UCSD-AML1 (cell line): ENCODE data around the gene SYNPO2L.
A peak's percentile ranks its signal among the peaks of the same experiment; 100 is the strongest.

Experiments used
- DNase-seq: peaks from one replicate; lab custom pipeline; 2025; ENCODE audit not compliant: unreplicated experiment; lab: John Stamatoyannopoulos, UW

SYNPO2L gene

GRCh38 chr10:73648975-73649829 is 6.6 kb downstream of the SYNPO2L start:
- no peak for DNase-seq

- no peak for DNase-seq
These were observed 7.8 kb downstream of the SYNPO2L start for GRCh38 chr10:73647875-73648651.

GRCh38 chr10:73647211-73647874 is 8.5 kb downstream of the SYNPO2L start:
- DNase-seq = no peak

GRCh38 chr10:73646598-73647041 is 9.2 kb downstream of the SYNPO2L start:
- DNase-seq = no peak

- no peak for DNase-seq
These were observed 10.6 kb downstream of the SYNPO2L start for GRCh38 chr10:73645251-73645650.

GRCh38 chr10:73644767-73645166 is 11.1 kb downstream of the SYNPO2L start:
- no peak for DNase-seq

- peak; percentile 36 for DNase-seq
These were observed 11.7 kb downstream of the SYNPO2L start for GRCh38 chr10:73644015-73644743.

- DNase-seq = no peak
These were observed 12.5 kb downstream of the SYNPO2L start for GRCh38 chr10:73643362-73643761.

GRCh38 chr10:73641328-73642060 is 14.3 kb downstream of the SYNPO2L start, which contains the start of gene MYOZ1:
MYOZ1 (minus strand) TSS chr10:73641474; CDS start chr10:73640017, 1,457 bp downstream.
- DNase-seq = peak; percentile 21

- DNase-seq = no peak
These were observed 16.5 kb downstream of the SYNPO2L start for GRCh38 chr10:73639286-73639685.

GRCh38 chr10:73635781-73636180 is 20.0 kb downstream of the SYNPO2L start:
- DNase-seq = no peak

- DNase-seq = no peak
These were observed 21.4 kb downstream of the SYNPO2L start for GRCh38 chr10:73634421-73634820.

- DNase-seq = no peak
These were observed 26.7 kb downstream of the SYNPO2L start for GRCh38 chr10:73629165-73629564.

- no peak for DNase-seq
These were observed 27.4 kb downstream of the SYNPO2L start for GRCh38 chr10:73628405-73628804.

GRCh38 chr10:73627300-73627699 is 28.5 kb downstream of the SYNPO2L start:
- no peak for DNase-seq

- DNase-seq = peak; percentile 90
These were observed 29.7 kb downstream of the SYNPO2L start for GRCh38 chr10:73625884-73626752.

GRCh38 chr10:73625004-73625883 is 30.6 kb downstream of the SYNPO2L start:
- DNase-seq = peak; percentile 53

- DNase-seq = no peak
These were observed 32.8 kb downstream of the SYNPO2L start for GRCh38 chr10:73623056-73623455.
